Measurements from ENCODE around the gene PURA.

The PURA gene

GRCh38 chr5:140131967-140132409 lies 18.1 kb downstream of the PURA start:
- H3K27ac ChIP-seq: no peak overlapping the region

GRCh38 chr5:140133514-140134167 lies 19.7 kb downstream of the PURA start:
- H3K4me3 ChIP-seq (ENCODE audit: low read depth in 1 of 2, low read length in 1 of 2): no peak overlapping the region
- no peaks in the 10 kb centered on the region for H3K4me1 ChIP-seq (ENCODE audit: control insufficient read depth in 1 of 2, insufficient read depth in 1 of 2, low read depth in 1 of 2, low read length in 1 of 2)
- TF ChIP-seq CTCF (IDR thresholded peaks at IDR 0.05): no peak

More at GRCh38 chr5:140131967-140132409, 18.1 kb downstream of the PURA start:
- Histone ChIP-seq H3K4me3 (ENCODE audit: low read depth in 1 of 2, low read length in 1 of 2) (no peak overlapping the region), H3K9me3 (no peaks in the 10 kb centered on the region), H3K4me1 (ENCODE audit: control insufficient read depth in 1 of 2, insufficient read depth in 1 of 2, low read depth in 1 of 2, low read length in 1 of 2) (no peaks in the 10 kb centered on the region), H3K36me3 (no peaks in the 10 kb centered on the region), H3K27me3 (peaks cover 10% of the 10 kb centered on the region)
- TF ChIP-seq CTCF (IDR thresholded peaks at IDR 0.05): no peak

GRCh38 chr5:140134277-140134935 lies 20.5 kb downstream of the PURA start:
- Histone ChIP-seq H3K36me3 (no peaks in the 10 kb centered on the region), H3K4me3 (ENCODE audit: low read depth in 1 of 2, low read length in 1 of 2) (no peak overlapping the region), H3K4me1 (ENCODE audit: control insufficient read depth in 1 of 2, insufficient read depth in 1 of 2, low read depth in 1 of 2, low read length in 1 of 2) (no peaks in the 10 kb centered on the region), H3K9me3 (no peaks in the 10 kb centered on the region), H3K27me3 (no peaks in the 10 kb centered on the region), H3K27ac (no peak overlapping the region)
- TF ChIP-seq CTCF (IDR thresholded peaks at IDR 0.05): no peak

More at GRCh38 chr5:140133514-140134167, 19.7 kb downstream of the PURA start:
- H3K27ac ChIP-seq: no peak overlapping the region
- H3K27me3 ChIP-seq: no peaks in the 10 kb centered on the region
- H3K9me3 ChIP-seq: no peaks in the 10 kb centered on the region
- no peaks in the 10 kb centered on the region for H3K36me3 ChIP-seq

GRCh38 chr5:140135127-140135526 lies 21.2 kb downstream of the PURA start:
- no peaks in the 10 kb centered on the region for H3K36me3 ChIP-seq
- no peaks in the 10 kb centered on the region for H3K4me1 ChIP-seq (ENCODE audit: control insufficient read depth in 1 of 2, insufficient read depth in 1 of 2, low read depth in 1 of 2, low read length in 1 of 2)
- no peaks in the 10 kb centered on the region for H3K9me3 ChIP-seq
- H3K27ac ChIP-seq: no peak overlapping the region
- H3K4me3 ChIP-seq (ENCODE audit: low read depth in 1 of 2, low read length in 1 of 2): no peak overlapping the region
- H3K27me3 ChIP-seq: no peaks in the 10 kb centered on the region
- no peak for TF ChIP-seq CTCF (IDR thresholded peaks at IDR 0.05)

GRCh38 chr5:140136624-140137023 lies 22.7 kb downstream of the PURA start:
- no peak overlapping the region for H3K4me3 ChIP-seq (ENCODE audit: low read depth in 1 of 2, low read length in 1 of 2)
- TF ChIP-seq CTCF (IDR thresholded peaks at IDR 0.05): no peak
- H3K9me3 ChIP-seq: no peaks in the 10 kb centered on the region
- no peaks in the 10 kb centered on the region for H3K36me3 ChIP-seq
- H3K27ac ChIP-seq: no peak overlapping the region
- peaks cover 11% of the 10 kb centered on the region for H3K27me3 ChIP-seq
- H3K4me1 ChIP-seq (ENCODE audit: control insufficient read depth in 1 of 2, insufficient read depth in 1 of 2, low read depth in 1 of 2, low read length in 1 of 2): no peaks in the 10 kb centered on the region
